ENCODE results near the gene EIF3L.

DNA sequence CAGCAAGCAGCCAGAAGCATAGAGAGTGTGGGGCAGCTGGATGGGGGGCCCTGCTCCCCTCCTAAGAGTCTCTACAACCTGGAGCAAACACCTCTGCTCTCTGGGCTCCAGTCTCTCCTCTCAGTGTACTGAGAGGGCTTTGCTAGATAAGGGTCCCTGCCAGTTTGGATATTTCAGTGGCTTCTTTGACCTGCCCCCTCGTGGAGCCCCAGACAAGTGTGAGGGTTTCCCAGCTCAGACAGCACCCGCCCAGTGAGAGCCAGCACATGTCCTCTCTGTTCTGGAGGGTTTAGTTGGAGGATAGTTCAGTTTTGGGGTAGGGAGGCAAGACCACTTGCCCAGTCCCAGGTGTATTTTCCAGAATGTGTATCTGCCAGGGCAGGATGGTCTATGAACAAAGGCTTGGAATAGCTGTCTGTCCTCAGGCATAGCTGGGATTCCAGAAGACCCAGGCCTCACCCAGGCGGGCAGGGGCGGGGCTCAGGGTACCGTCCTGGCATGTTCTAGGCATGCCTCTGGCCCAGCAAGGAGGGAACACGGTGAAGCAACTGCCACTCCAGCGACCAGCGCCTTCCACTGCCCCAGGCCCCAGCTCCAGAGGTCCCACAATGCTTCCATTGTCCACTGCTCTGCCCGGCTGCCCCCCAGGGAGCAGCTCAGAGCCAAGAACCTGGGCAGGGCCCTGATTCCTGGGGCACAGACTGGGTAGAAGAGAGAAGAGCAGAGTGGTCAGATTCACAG, 49.4 kb downstream of the EIF3L start:
- TF ChIP-seq SOX6 (IDR thresholded peaks at IDR 0.05) (no peak), SIRT6 (IDR thresholded peaks at IDR 0.05; ENCODE audit: low read depth, low read length) (no peak), NONO (IDR thresholded peaks at IDR 0.05; ENCODE audit: low read depth in 2 of 2, low read length in 1 of 2) (no peak)
- TF ChIP-seq, protein P1, sequence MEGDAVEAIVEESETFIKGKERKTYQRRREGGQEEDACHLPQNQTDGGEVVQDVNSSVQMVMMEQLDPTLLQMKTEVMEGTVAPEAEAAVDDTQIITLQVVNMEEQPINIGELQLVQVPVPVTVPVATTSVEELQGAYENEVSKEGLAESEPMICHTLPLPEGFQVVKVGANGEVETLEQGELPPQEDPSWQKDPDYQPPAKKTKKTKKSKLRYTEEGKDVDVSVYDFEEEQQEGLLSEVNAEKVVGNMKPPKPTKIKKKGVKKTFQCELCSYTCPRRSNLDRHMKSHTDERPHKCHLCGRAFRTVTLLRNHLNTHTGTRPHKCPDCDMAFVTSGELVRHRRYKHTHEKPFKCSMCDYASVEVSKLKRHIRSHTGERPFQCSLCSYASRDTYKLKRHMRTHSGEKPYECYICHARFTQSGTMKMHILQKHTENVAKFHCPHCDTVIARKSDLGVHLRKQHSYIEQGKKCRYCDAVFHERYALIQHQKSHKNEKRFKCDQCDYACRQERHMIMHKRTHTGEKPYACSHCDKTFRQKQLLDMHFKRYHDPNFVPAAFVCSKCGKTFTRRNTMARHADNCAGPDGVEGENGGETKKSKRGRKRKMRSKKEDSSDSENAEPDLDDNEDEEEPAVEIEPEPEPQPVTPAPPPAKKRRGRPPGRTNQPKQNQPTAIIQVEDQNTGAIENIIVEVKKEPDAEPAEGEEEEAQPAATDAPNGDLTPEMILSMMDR (IDR thresholded peaks at IDR 0.05 in 2 of 3, conservative IDR thresholded peaks at IDR 0.05 in 1 of 3; ENCODE audit: insufficient read depth in 2 of 3, low read depth in 1 of 3, low read length in 3 of 3): peak in 1 of 3 experiments; percentile 13; a peak in 1 of 6 replicates
- TF ChIP-seq, protein P2, sequence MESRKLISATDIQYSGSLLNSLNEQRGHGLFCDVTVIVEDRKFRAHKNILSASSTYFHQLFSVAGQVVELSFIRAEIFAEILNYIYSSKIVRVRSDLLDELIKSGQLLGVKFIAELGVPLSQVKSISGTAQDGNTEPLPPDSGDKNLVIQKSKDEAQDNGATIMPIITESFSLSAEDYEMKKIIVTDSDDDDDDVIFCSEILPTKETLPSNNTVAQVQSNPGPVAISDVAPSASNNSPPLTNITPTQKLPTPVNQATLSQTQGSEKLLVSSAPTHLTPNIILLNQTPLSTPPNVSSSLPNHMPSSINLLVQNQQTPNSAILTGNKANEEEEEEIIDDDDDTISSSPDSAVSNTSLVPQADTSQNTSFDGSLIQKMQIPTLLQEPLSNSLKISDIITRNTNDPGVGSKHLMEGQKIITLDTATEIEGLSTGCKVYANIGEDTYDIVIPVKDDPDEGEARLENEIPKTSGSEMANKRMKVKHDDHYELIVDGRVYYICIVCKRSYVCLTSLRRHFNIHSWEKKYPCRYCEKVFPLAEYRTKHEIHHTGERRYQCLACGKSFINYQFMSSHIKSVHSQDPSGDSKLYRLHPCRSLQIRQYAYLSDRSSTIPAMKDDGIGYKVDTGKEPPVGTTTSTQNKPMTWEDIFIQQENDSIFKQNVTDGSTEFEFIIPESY (CRISPR knock-in tag; IDR thresholded peaks at IDR 0.05): no peak

All from K562 (cell line).